OCI-LY7 (cell line): ENCODE results near the gene DPY19L3. TPM values are rescaled to one million over a fixed set of nuclear protein-coding genes. Genes with fewer than 3 reads are reported as not detected.

Source experiments
- BruUV-seq: library from RNA; stranded (reverse); fragments of 400-500 nt; replicated peaks from 2 replicates; lab custom pipeline; 2021; lab: Mats Ljungman, UMichigan
- CTCF ChIA-PET: fragments of 300-600 bp; sonication (Branson Sonifier 250); formaldehyde crosslinking; loops from one replicate; lab custom pipeline; 2022; ENCODE audit warnings: antibody characterized with exemption; ENCODE audit not compliant: unreplicated experiment; lab: Charles Lee
- POLR2A ChIA-PET: fragments of 300-600 bp; sonication (Branson Sonifier 250); formaldehyde crosslinking; loops from one replicate; lab custom pipeline; 2022; ENCODE audit warnings: antibody characterized with exemption; lab: Charles Lee
- DNase-seq: peaks from one replicate; pipeline ENCODE4 v3.0.0-alpha.2; 2015; ENCODE audit warnings: low spot score
- H2AFZ ChIP-seq: fragments of 200-600 bp; sonication (generic), shearing (Covaris generic); 2 replicates; pipeline ENCODE4 v1.6.1; 2014; ENCODE audit warnings: mild to moderate bottlenecking, antibody characterized with exemption, low read length, moderate library complexity
- H3K27ac ChIP-seq: fragments of 200-600 bp; sonication (generic); 2 replicates; pipeline ENCODE4 v1.5.1; 2014; ENCODE audit warnings: mixed run types, low read depth, mild to moderate bottlenecking, moderate library complexity, low read length, inconsistent platforms; ENCODE audit not compliant: poor library complexity, severe bottlenecking
- H3K36me3 ChIP-seq: fragments of 200-600 bp; sonication (generic); 2 replicates; pipeline ENCODE4 v1.6.1; 2014; ENCODE audit warnings: mild to moderate bottlenecking, antibody characterized with exemption, low read length, moderate library complexity, mixed read lengths; ENCODE audit not compliant: insufficient read depth
- H3K4me1 ChIP-seq: fragments of 200-600 bp; sonication (generic); 2 replicates; pipeline ENCODE4 v1.5.1; 2014; ENCODE audit warnings: mild to moderate bottlenecking, low read length; ENCODE audit not compliant: insufficient read depth, poor library complexity, severe bottlenecking
- H3K4me2 ChIP-seq: fragments of 200-600 bp; sonication (generic); 2 replicates; pipeline ENCODE4 v1.6.1; 2014; ENCODE audit warnings: mild to moderate bottlenecking, low read length
- H3K4me3 ChIP-seq: fragments of 200-600 bp; sonication (generic); 2 replicates; pipeline ENCODE4 v1.5.1; 2014; ENCODE audit warnings: mild to moderate bottlenecking, low read depth, low read length; ENCODE audit not compliant: poor library complexity, severe bottlenecking
- H3K79me2 ChIP-seq: fragments of 200-600 bp; sonication (generic); 2 replicates; pipeline ENCODE4 v1.6.1; 2016; ENCODE audit warnings: low read depth, mild to moderate bottlenecking, low read length, moderate library complexity, mixed read lengths; ENCODE audit not compliant: insufficient read depth
- H3K9me2 ChIP-seq: fragments of 200-600 bp; sonication (generic); 2 replicates; pipeline ENCODE4 v1.6.1; 2016; ENCODE audit warnings: mild to moderate bottlenecking, low read length, mixed read lengths; ENCODE audit not compliant: insufficient read depth
- H3K9me3 ChIP-seq: fragments of 200-600 bp; sonication (generic); 2 replicates; pipeline ENCODE4 v1.6.1; 2014; ENCODE audit warnings: mild to moderate bottlenecking, mixed run types, low read length, mixed read lengths
- H4K20me1 ChIP-seq: fragments of 200-600 bp; sonication (generic); 2 replicates; pipeline ENCODE4 v1.6.1; 2014; ENCODE audit warnings: mild to moderate bottlenecking, antibody characterized with exemption, low read length, moderate library complexity, mixed read lengths; ENCODE audit not compliant: insufficient read depth
- EZH2phosphoT487 ChIP-seq: fragments of 200-600 bp; sonication (generic); IDR thresholded peaks from 2 replicates; pipeline ENCODE4 v1.6.1; 2018; ENCODE audit warnings: low read depth, borderline replicate concordance, mild to moderate bottlenecking, mixed run types, antibody characterized with exemption, low read length, moderate library complexity, mixed read lengths
- intact Hi-C: fragments of 100-400 bp; cut with micrococcal nuclease; formaldehyde crosslinking; loops from one replicate; pipeline ENCODE4 v1.10.0; 2022; ENCODE audit not compliant: unreplicated experiment
- total RNA-seq, 2 experiments: library from RNA; depleted of rRNA in 1 of 2; stranded (reverse); fragments of >200 nt in 1 of 2; shearing (Covaris generic) in 1 of 2; gene quantifications; 2 replicates each; pipeline ENCODE4 v1.2.3, GENCODE V29; 2014 to 2022
- TF ChIP-seq, protein P1 (sequence below): fragments of 200-600 bp; sonication (generic); conservative IDR thresholded peaks from 2 replicates; pipeline ENCODE4 v1.5.1; 2014; ENCODE audit warnings: mild to moderate bottlenecking, antibody characterized with exemption, low read length, moderate library complexity, mixed read lengths

The DPY19L3 gene
- total RNA-seq, 2 experiments from 2014 or later = 31.3 to 39.0 TPM

GRCh38 chr19:32480321-32480720 is 74.8 kb downstream of the DPY19L3 start:
- Histone ChIP-seq H3K27ac (no peak overlapping the region), H3K9me2 (no peaks in the 10 kb centered on the region), H3K4me2 (no peak overlapping the region), H3K9me3 (no peaks in the 10 kb centered on the region), H3K79me2 (no peaks in the 10 kb centered on the region), H3K4me1 (no peaks in the 10 kb centered on the region), H3K4me3 (no peak overlapping the region), H4K20me1 (no peaks in the 10 kb centered on the region), H3K36me3 (peaks cover 61% of the 10 kb centered on the region), H2AFZ (no peak overlapping the region)
- TF ChIP-seq, protein P1, sequence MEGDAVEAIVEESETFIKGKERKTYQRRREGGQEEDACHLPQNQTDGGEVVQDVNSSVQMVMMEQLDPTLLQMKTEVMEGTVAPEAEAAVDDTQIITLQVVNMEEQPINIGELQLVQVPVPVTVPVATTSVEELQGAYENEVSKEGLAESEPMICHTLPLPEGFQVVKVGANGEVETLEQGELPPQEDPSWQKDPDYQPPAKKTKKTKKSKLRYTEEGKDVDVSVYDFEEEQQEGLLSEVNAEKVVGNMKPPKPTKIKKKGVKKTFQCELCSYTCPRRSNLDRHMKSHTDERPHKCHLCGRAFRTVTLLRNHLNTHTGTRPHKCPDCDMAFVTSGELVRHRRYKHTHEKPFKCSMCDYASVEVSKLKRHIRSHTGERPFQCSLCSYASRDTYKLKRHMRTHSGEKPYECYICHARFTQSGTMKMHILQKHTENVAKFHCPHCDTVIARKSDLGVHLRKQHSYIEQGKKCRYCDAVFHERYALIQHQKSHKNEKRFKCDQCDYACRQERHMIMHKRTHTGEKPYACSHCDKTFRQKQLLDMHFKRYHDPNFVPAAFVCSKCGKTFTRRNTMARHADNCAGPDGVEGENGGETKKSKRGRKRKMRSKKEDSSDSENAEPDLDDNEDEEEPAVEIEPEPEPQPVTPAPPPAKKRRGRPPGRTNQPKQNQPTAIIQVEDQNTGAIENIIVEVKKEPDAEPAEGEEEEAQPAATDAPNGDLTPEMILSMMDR = no peak
- TF ChIP-seq EZH2phosphoT487 = no peak
- BruUV-seq = no TSS peak
- intact Hi-C loops = no loop called here
- DNase-seq = no peak
- ChIA-PET POLR2A (no interaction called here), CTCF (no interaction called here)

GRCh38 chr19:32483574-32483973 is 78.0 kb downstream of the DPY19L3 start:
- H3K27ac ChIP-seq = no peak overlapping the region
- no peak for DNase-seq
- no TSS peak for BruUV-seq
- H3K36me3 ChIP-seq = peaks cover 72% of the 10 kb centered on the region
- H2AFZ ChIP-seq = no peak overlapping the region
- no peaks in the 10 kb centered on the region for H3K9me2 ChIP-seq
- H4K20me1 ChIP-seq = no peaks in the 10 kb centered on the region
- intact Hi-C loops = no loop called here
- no peaks in the 10 kb centered on the region for H3K4me1 ChIP-seq
- ChIA-PET CTCF (no interaction called here), POLR2A (no interaction called here)
- no peak overlapping the region for H3K4me3 ChIP-seq
- H3K79me2 ChIP-seq = no peaks in the 10 kb centered on the region
- no peak for TF ChIP-seq EZH2phosphoT487
- TF ChIP-seq, protein P1 = no peak
- H3K9me3 ChIP-seq = no peaks in the 10 kb centered on the region
- H3K4me2 ChIP-seq = no peak overlapping the region

GRCh38 chr19:32489971-32490370 is 84.4 kb downstream of the DPY19L3 start:
- H3K9me3 ChIP-seq = no peaks in the 10 kb centered on the region
- H3K27ac ChIP-seq = no peak overlapping the region
- H3K4me3 ChIP-seq = no peak overlapping the region
- H3K4me2 ChIP-seq = no peak overlapping the region
- no peak for DNase-seq
- no TSS peak for BruUV-seq
- POLR2A ChIA-PET = interaction anchor here (1.3 kb wide), 1 partner anchor 17 kb away, joined by 4 read pairs; no protein-coding TSS in a partner anchor
- H3K9me2 ChIP-seq = no peaks in the 10 kb centered on the region
- peaks cover 27% of the 10 kb centered on the region for H3K36me3 ChIP-seq
- no peaks in the 10 kb centered on the region for H3K4me1 ChIP-seq
- no peaks in the 10 kb centered on the region for H4K20me1 ChIP-seq
- intact Hi-C loops = no loop called here
- CTCF ChIA-PET = no interaction called here
- no peak overlapping the region for H2AFZ ChIP-seq
- no peaks in the 10 kb centered on the region for H3K79me2 ChIP-seq
- TF ChIP-seq EZH2phosphoT487 = no peak
- TF ChIP-seq, protein P1 = no peak
